ENCODE data around the gene SIPA1. TPM values are rescaled to one million over a fixed set of nuclear protein-coding genes. Genes with fewer than 3 reads are reported as not detected.
A peak's percentile ranks its signal among the peaks of the same experiment; 100 is the strongest.

The SIPA1 gene
- total and polyA plus RNA-seq, 2 of the 8 experiments (the other 6 are each of a cell fraction or from before 2014, with no cell fraction given), result 35.3 to 72.2 TPM

GRCh38 chr11:65662799-65663638, 25.1 kb downstream of the SIPA1 start, which contains the start of gene RELA (continued):
- TF ChIP-seq RBBP5 (IDR thresholded peaks at IDR 0.05; ENCODE audit: borderline replicate concordance, low read depth, low read length), result 0 out of 2 replicates have a peak, but pooled peaks have one; percentile 45
- TF ChIP-seq BRCA1 (IDR thresholded peaks at IDR 0.05; ENCODE audit: low read depth, low read length), result no peak
- no peak for TF ChIP-seq SP2 (IDR thresholded peaks at IDR 0.05; ENCODE audit: low read length)
- no peak for TF ChIP-seq RNF2 (IDR thresholded peaks at IDR 0.05; ENCODE audit: borderline replicate concordance, low read depth, low read length, missing control alignments, poor library complexity, severe bottlenecking)
- peak; percentile 55 for TF ChIP-seq PHF8 (conservative IDR thresholded peaks at IDR 0.05; ENCODE audit: low read depth, low read length)
- 0 out of 4 replicates have a peak, but pooled peaks of 1 of the 2 experiments have one; percentile 9 for TF ChIP-seq HDAC2 (IDR thresholded peaks at IDR 0.05; ENCODE audit: borderline replicate concordance in 1 of 2, low read depth in 2 of 2, low read length in 2 of 2)
- TF ChIP-seq KDM4A (IDR thresholded peaks at IDR 0.05; ENCODE audit: low read depth, low read length, severe bottlenecking), result peak; percentile 81
- TF ChIP-seq SIN3A (conservative IDR thresholded peaks at IDR 0.05 in 1 of 2, IDR thresholded peaks at IDR 0.05 in 1 of 2; ENCODE audit: low read depth in 1 of 2, low read length in 2 of 2), result peak in 1 of 2 experiments; percentile 76; a peak in 2 of 4 replicates
- TF ChIP-seq BCL11A (IDR thresholded peaks at IDR 0.05; ENCODE audit: low read depth in 2 of 2, low read length in 2 of 2), result no peak
- TF ChIP-seq EGR1 (IDR thresholded peaks at IDR 0.05; ENCODE audit: borderline replicate concordance, low read depth, low read length), result 0 out of 2 replicates have a peak, but pooled peaks have one; percentile 7
- 0 out of 2 replicates have a peak, but pooled peaks have one; percentile 6 for TF ChIP-seq GABPA (IDR thresholded peaks at IDR 0.05; ENCODE audit: borderline replicate concordance, insufficient read depth, low read length)

All from H1 (cell line).